ENCODE data around the gene GAN.
A peak's percentile ranks its signal among the peaks of the same experiment; 100 is the strongest.

GAN gene, protein sequence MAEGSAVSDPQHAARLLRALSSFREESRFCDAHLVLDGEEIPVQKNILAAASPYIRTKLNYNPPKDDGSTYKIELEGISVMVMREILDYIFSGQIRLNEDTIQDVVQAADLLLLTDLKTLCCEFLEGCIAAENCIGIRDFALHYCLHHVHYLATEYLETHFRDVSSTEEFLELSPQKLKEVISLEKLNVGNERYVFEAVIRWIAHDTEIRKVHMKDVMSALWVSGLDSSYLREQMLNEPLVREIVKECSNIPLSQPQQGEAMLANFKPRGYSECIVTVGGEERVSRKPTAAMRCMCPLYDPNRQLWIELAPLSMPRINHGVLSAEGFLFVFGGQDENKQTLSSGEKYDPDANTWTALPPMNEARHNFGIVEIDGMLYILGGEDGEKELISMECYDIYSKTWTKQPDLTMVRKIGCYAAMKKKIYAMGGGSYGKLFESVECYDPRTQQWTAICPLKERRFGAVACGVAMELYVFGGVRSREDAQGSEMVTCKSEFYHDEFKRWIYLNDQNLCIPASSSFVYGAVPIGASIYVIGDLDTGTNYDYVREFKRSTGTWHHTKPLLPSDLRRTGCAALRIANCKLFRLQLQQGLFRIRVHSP

GRCh38 chr16:81314603-81315270, at the start of gene GAN:
GAN (plus strand) TSS chr16:81314962; CDS start chr16:81315114, 152 bp downstream.
- peak; percentile 96 for DNase-seq

DNA sequence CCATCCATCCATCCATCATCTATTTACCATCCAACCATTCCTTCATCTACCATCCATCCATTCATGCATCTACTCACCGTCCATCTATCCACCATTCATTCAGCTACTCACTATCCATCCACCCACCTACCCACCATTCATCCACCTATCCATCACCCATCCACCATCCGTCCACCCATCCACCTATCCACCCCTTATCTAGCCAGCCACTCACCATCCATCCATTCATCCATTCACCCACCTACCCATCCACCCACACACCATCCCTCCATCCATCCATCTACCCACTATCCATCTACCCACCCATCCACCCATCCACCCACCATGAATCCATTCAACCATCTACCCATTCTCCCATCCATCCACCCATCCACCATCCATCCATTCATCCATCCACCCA, 49.7 kb upstream of the GAN start:
- no peak for DNase-seq

DNA sequence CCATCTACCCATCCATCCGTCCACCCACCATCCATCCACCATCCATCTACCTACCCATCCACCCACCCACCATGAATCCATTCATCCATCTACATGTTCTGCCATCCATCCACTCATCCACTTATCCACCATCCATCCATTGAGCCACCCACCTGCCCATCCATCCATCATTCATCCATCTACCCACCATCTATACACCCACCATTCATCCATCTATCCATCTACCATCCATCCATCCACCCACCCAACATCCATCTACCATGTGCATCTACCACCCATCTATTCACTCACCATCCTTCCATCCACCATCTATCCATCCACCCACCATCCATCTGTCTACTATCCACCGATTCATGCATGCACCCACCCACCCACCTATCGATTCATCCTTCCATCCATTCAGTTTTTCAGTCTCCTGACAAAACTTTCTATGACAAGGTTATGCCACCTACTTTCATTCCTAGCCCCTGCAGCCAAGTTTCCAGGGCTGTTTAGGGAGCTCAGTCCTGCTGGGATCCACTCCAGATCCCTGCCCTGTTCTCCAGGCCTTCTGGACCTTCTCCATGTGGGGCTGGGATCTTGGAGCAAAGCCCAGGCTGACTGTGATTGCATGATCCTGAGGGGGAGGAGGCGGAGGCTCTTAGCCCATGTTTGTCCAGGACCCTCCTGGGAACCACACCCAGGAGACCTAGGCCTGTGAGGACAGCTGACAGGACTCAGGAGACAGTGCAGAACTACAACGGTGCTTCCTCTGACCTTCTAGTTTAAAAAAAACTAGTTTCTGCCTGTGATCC, 48.9 kb upstream of the GAN start:
- DNase-seq: peak; percentile 66

GRCh38 chr16:81266680-81267095, 48.1 kb upstream of the GAN start:
- DNase-seq: no peak

- no peak for DNase-seq
Measured at GRCh38 chr16:81268509-81268908, 46.3 kb upstream of the GAN start.

GRCh38 chr16:81273223-81273950, 41.4 kb upstream of the GAN start:
- DNase-seq: peak; percentile 28

- DNase-seq: no peak
Measured at GRCh38 chr16:81275064-81275532, 39.7 kb upstream of the GAN start.

DNA sequence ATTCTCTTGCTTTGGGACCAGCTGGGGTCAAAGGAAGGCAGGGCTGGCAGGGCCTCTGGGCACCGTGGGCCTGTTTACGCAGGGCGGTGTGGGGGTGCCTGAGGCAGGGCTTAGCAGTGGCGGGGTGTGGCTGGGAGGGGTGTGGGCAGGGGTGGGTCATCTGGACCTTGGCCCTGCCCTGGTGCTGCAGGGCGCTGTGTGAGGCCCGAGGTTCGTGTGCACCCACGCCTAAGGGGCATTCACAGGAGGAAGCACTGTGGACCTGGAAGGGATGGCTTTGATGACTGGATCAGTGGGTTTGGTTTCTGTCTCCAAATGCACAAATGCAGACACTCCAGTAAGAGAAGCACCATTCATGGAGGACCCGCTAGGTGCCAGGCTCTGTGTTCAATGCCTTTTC, 39.0 kb upstream of the GAN start:
- DNase-seq: no peak

GRCh38 chr16:81276323-81276722, 38.4 kb upstream of the GAN start:
- peak; percentile 59 for DNase-seq

GRCh38 chr16:81277541-81278080, 37.2 kb upstream of the GAN start:
- DNase-seq: no peak

DNA sequence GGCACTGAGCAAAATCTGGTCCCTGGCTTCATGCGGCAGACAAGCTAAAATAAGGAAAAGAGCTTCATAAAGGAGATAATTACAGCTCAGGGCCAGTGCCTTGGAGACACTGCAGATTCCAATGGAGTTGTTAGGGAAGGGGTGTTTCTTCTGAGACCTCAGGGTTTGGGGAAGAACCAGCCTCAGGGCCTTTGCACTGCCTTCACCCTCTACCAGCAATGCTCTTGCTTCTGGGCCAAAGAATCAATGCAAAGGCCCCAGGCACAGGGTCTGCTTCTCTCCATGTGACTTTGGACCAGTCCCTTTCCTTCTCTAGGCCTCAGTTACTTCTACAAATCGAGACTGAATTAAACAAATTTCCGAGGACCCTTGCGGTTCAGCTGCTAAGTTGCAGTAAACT, 36.2 kb upstream of the GAN start:
- DNase-seq: no peak

- DNase-seq: no peak
Measured at GRCh38 chr16:81279392-81279791, 35.4 kb upstream of the GAN start.

DNA sequence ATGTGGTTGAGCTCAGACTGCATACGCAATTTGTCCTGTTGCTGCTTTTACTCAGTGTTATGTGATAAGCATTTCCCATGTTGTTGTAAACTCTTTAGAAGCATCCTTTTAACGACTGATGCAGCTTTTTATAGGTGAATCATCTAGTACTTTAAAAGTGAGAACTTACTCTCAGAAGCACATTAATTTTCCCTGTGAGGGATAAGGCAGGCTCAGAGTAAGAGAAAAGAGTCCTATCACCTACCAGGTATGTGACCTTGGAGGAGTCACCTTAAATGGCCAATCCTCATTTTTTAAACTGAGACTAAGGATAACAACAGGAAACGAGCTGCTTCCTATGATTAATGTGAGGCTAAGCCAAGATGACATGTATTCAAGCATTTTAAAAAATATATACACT, 34.4 kb upstream of the GAN start:
- no peak for DNase-seq

GRCh38 chr16:81283044-81283443, 31.7 kb upstream of the GAN start:
- DNase-seq: no peak

- DNase-seq: no peak
Measured at GRCh38 chr16:81284995-81285600, 29.7 kb upstream of the GAN start.

GRCh38 chr16:81286190-81286589, 28.6 kb upstream of the GAN start:
- DNase-seq: no peak

DNA sequence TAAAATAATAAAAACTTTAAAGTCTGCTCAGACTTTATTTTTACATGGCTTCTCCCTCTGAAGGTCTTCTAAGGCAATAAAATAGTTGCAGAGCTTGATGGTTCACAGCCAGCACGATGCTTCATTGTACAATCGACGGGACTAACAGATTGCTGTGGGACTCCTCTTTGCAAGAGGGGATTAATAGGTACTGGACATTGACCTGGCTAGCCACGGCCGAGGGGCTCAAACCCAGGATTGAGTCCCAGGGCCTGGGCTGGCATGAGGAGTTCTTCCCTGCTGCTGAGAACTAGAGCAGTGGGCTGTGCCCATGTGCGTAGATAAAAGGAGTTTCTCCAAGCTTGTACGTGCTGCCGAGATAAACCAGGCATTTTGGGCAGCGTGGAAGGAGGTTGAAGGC, 23.6 kb upstream of the GAN start:
- DNase-seq: no peak

- DNase-seq: no peak
Measured at GRCh38 chr16:81292936-81293335, 21.8 kb upstream of the GAN start.

DNA sequence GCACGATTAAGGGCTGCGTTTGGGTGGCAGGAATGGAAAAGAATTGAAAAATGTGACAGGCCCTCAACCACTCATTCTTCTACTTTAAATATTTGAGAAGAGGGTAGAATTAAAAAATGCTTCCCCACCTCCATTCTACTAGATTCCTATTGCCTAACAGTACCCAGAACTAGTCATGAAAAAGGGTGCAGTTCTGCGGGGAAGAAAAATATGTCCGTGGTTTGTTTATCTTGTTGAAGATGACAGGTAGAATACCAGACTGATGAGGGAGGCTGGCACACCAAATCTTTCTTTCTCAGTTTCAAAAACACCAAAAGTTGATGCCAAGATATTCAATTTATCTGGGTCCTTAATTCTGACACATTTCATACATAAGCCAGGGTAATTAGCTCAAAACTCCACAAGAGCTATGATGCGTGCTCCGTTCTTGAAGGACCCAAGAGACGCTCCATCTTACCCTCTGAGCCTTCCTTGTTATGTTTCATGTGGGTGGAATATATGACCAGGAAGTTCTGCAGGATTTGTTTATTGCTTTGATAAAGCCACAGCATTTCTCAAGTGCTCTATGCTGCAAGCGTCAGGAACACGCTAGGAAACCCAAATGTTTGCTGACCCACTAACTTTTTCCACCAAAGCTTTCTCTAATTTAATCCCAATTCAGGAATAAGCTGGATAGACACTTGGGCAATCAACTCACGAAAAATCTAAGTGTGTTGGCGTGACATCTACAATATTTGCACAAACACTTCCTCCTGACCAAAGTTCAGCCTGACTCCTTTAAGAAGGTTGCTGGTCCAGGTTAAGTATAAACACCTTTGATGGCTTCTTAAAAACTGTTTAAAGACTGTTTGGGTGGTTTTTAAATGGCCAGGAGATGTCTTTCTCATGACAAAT, 20.6 kb upstream of the GAN start:
- DNase-seq: no peak

GRCh38 chr16:81296631-81297030, 18.1 kb upstream of the GAN start:
- no peak for DNase-seq

- DNase-seq: no peak
Measured at GRCh38 chr16:81307770-81308169, 7.0 kb upstream of the GAN start.
